HepG2 (cell line): ENCODE data around the gene RPTOR. TPM values are rescaled to one million over a fixed set of nuclear protein-coding genes. Genes with fewer than 3 reads are reported as not detected.

ENCODE experiments used
- ATAC-seq: fragments of 200-7000 bp; cut with Tn5 transposase; 3 replicates; pipeline ENCODE4 v1.9.1; 2020; ENCODE audit warnings: mild to moderate bottlenecking, moderate library complexity
- BruUV-seq: library from RNA; stranded (reverse); fragments of 400-500 nt; replicated peaks from 2 replicates; lab custom pipeline; 2021; lab: Mats Ljungman, UMichigan
- CTCF ChIA-PET: fragments of 300-600 bp; formaldehyde crosslinking; extraction: SDS; loops from one replicate; lab custom pipeline; 2021; ENCODE audit warnings: low total read pairs, inconsistent platforms, low intra/inter-chr PET ratio; lab: Yijun Ruan, JAX
- POLR2A ChIA-PET: fragments of 350-600 bp; sonication (Branson Sonifier 250); formaldehyde crosslinking; loops from one replicate; lab custom pipeline; 2020; ENCODE audit warnings: antibody characterized with exemption, inconsistent platforms; lab: Yijun Ruan, JAX
- DNase-seq: peaks from one replicate; pipeline ENCODE4 v3.0.0-alpha.2; 2015; ENCODE audit warnings: low spot score
- FAIRE-seq: peaks from 3 replicates; lab custom pipeline; 2011; peaks lifted over from hg19 to GRCh38; lab: Jason Lieb, UNC
- H2AFZ ChIP-seq: one replicate; pipeline ENCODE4 v1.6.1; 2011; ENCODE audit warnings: low read length, inconsistent platforms
- H3K27ac ChIP-seq: fragments of 300-600 bp; 3 replicates; pipeline ENCODE4 v1.8.0; 2011; ENCODE audit warnings: mixed run types, mild to moderate bottlenecking, mixed read lengths, low read length, inconsistent platforms; ENCODE audit not compliant: insufficient read depth; ENCODE audit errors: extremely low read length
- H3K27me3 ChIP-seq, 2 experiments: fragments of 200-600 bp in 1 of 2; 2 replicates in 1 of 2; 3 replicates in 1 of 2; pipeline versions ENCODE4 v1.6.0 to v1.8.0; 2011; ENCODE audit warnings: low read length in 2 of 2, mild to moderate bottlenecking in 2 of 2, moderate library complexity in 2 of 2, inconsistent platforms in 1 of 2; ENCODE audit not compliant: insufficient read depth in 2 of 2, control insufficient read depth in 1 of 2
- H3K36me3 ChIP-seq, 2 experiments: fragments of 200-600 bp in 1 of 2; replicated peaks in 1 of 2; 2 replicates in 1 of 2; 3 replicates in 1 of 2; pipeline versions ENCODE4 v1.5.1 to v1.8.0; 2011; ENCODE audit warnings: low read length in 2 of 2, inconsistent platforms in 1 of 2; ENCODE audit not compliant: insufficient read depth in 2 of 2, control insufficient read depth in 1 of 2
- H3K4me1 ChIP-seq: 2 replicates; pipeline ENCODE4 v1.5.1; 2012; ENCODE audit warnings: low read length, inconsistent platforms; ENCODE audit not compliant: insufficient read depth
- H3K4me2 ChIP-seq: 2 replicates; pipeline ENCODE4 v1.6.0; 2011; ENCODE audit warnings: low read depth, low read length, inconsistent platforms
- H3K4me3 ChIP-seq, 3 experiments: fragments of 200-600 bp in 1 of 3; sonication (generic), shearing (Covaris generic) in 1 of 3; replicated peaks in 1 of 3; 2 replicates each; pipeline ENCODE4 v1.5.1; 2011 to 2016; ENCODE audit warnings: low read length in 3 of 3, inconsistent platforms in 2 of 3, low read depth in 2 of 3, mild to moderate bottlenecking in 2 of 3, control low read depth in 1 of 3, mixed read lengths in 1 of 3; ENCODE audit not compliant: insufficient read depth in 1 of 3
- H3K79me2 ChIP-seq: one replicate; pipeline ENCODE4 v1.6.1; 2011; ENCODE audit warnings: low read length, inconsistent platforms; ENCODE audit not compliant: insufficient read depth
- H3K9ac ChIP-seq: 2 replicates; pipeline ENCODE4 v1.6.0; 2011; ENCODE audit warnings: mild to moderate bottlenecking, low read depth, low read length, inconsistent platforms; ENCODE audit not compliant: insufficient read depth
- H3K9me3 ChIP-seq: 2 replicates; pipeline ENCODE4 v1.5.1; 2012; ENCODE audit warnings: mild to moderate bottlenecking, low read length
- H4K20me1 ChIP-seq: 2 replicates; pipeline ENCODE4 v1.6.0; 2011; ENCODE audit warnings: inconsistent platforms, mild to moderate bottlenecking, low read length, moderate library complexity; ENCODE audit not compliant: insufficient read depth
- NFYB ChIP-seq: sonication (generic); formaldehyde crosslinking; IDR thresholded peaks from 2 replicates; pipeline ENCODE4 v1.4.0; 2020; ENCODE audit warnings: missing genetic modification reagents
- REST ChIP-seq, 2 experiments: IDR thresholded peaks; 2 replicates each; pipeline ENCODE4 v1.6.1; 2011 to 2012; ENCODE audit warnings: low read length in 2 of 2, borderline replicate concordance in 1 of 2, low read depth in 1 of 2, mild to moderate bottlenecking in 1 of 2, moderate library complexity in 1 of 2
- RFX5 ChIP-seq: IDR thresholded peaks from 2 replicates; pipeline ENCODE4 v1.6.1; 2011; ENCODE audit warnings: low read depth, low read length, improper control_type of control experiment
- SRY ChIP-seq: sonication (generic); formaldehyde crosslinking; IDR thresholded peaks from 2 replicates; pipeline ENCODE4 v1.8.0; 2022; ENCODE audit warnings: mild to moderate bottlenecking, missing genetic modification reagents
- ZUFSP ChIP-seq: sonication (generic); formaldehyde crosslinking; IDR thresholded peaks from 2 replicates; pipeline ENCODE4 v1.9.0; 2021; ENCODE audit warnings: missing genetic modification reagents, mild to moderate bottlenecking, borderline replicate concordance
- WGBS: methylation state at CpG from one replicate; pipeline ENCODE4 v1.1.6; 2017; ENCODE audit warnings: low lambda C conversion rate; 5-methylcytosine and 5-hydroxymethylcytosine counted together
- in situ Hi-C: cut with HindIII; loops from 2 replicates; pipeline ENCODE4 v1.10.0; 2017; ENCODE audit warnings: low pct_unique_long_range_greater_than_20kb; ENCODE audit not compliant: extremely low pct_ligation_motif_present
- intact Hi-C: fragments of 100-400 bp; cut with micrococcal nuclease; formaldehyde crosslinking; loops from one replicate; pipeline ENCODE4 v1.10.0; 2022; ENCODE audit not compliant: unreplicated experiment
- polyA plus RNA-seq, 8 experiments: library from polyadenylated mRNA; depleted of rRNA in 3 of 8; stranded (reverse) in 7 of 8; unstranded in 1 of 8; fragments of >200 nt; fragmentation: Illumina TruSeq in 4 of 8; extraction: Trizol in 4 of 8; gene quantifications; 2 replicates each; pipeline versions ENCODE4 v1.2.1 to v1.2.3, GENCODE V29; 2011 to 2016; ENCODE audit warnings: low read depth in 4 of 8, missing spikeins in 1 of 8, mixed read lengths in 1 of 8; ENCODE audit not compliant: insufficient read depth in 1 of 8
- total RNA-seq, 5 experiments: library from RNA; depleted of rRNA; stranded (reverse); fragments of >200 nt; fragmentation: Illumina TruSeq; extraction: Trizol; gene quantifications; 2 replicates each; pipeline ENCODE4 v1.2.3, GENCODE V29; 2016; ENCODE audit warnings: low read depth in 1 of 5

RPTOR gene
- total and polyA plus RNA-seq, 2 of the 13 experiments (the other 11 are each of a cell fraction or from before 2014, with no cell fraction given): 6.6 to 25.3 TPM

GRCh38 chr17:80633994-80634566 lies 89.4 kb downstream of the RPTOR start (continued):
- no peak for TF ChIP-seq REST (IDR thresholded peaks at IDR 0.05; ENCODE audit: borderline replicate concordance in 1 of 2, low read depth in 1 of 2, low read length in 2 of 2)

DNA sequence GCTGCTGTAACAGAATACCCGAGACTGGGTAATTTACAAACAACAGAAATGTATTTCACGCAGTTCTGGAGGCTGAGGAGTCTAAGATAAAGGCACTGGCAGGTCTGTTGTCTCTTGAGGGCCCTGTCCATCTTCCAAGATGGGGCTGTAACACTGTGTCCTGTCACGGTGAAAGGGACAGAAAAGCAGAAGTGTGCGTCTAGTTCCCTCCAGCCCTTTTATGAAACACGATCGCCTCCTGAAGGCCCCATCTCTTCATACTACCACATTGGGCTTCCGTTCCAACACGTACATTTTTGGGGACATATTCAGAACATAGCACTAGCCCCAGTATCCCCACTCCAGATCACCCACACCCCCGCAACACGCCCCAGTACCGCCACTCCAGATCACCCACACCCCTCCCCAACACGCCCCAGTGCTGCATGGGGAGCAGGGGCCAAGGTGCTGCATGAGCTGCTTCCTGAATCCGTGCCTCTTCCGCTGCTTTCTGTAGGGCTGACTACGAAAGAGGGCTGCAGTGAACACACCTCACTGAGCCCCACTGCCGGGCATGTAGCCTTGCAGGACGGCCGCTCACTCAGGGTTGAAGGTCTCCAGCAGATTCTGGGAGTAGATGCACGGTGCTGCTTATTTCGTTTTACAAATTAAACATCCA lies 91.9 kb downstream of the RPTOR start:
- CTCF ChIA-PET: interaction anchor here (1.4 kb wide), 1 partner anchor 61 kb away, joined by 3 read pairs; no protein-coding TSS in a partner anchor
- ATAC-seq: no peak
- H3K27me3 ChIP-seq: no peaks in the 10 kb centered on the region
- intact Hi-C loops (no loop called here), in situ Hi-C loops (no loop called here)
- no TSS peak for BruUV-seq
- no peak overlapping the region for H3K27ac ChIP-seq
- FAIRE-seq: no peak
- H3K4me3 ChIP-seq: no peak overlapping the region
- TF ChIP-seq NFYB (no peak), SRY (CRISPR knock-in tag) (0 out of 2 replicates have a peak, but pooled peaks have one; percentile 32), ZUFSP (CRISPR knock-in tag) (no peak), RFX5 (no peak)
- H3K9me3 ChIP-seq: no peaks in the 10 kb centered on the region
- POLR2A ChIA-PET: no interaction called here
- no peak overlapping the region for H2AFZ ChIP-seq
- peaks cover 11 to 17% of the 10 kb centered on the region in 2 experiments; a peak in 3 of 5 replicates for H3K36me3 ChIP-seq
- H3K9ac ChIP-seq: no peak overlapping the region
- WGBS: 96% methylated on average over 20 of the region's 20 CpGs
- no peak overlapping the region for H3K4me2 ChIP-seq
- peaks cover 26% of the 10 kb centered on the region for H3K4me1 ChIP-seq
- DNase-seq: no peak
- peaks cover 14% of the 10 kb centered on the region; the same call in 1 of the 2 replicates for H4K20me1 ChIP-seq
- H3K79me2 ChIP-seq: peaks cover 58% of the 10 kb centered on the region
